Thyroid gland (tissue), 4 donors: ENCODE measurements around the gene ARMC2. TPM values are rescaled to one million over a fixed set of nuclear protein-coding genes. Genes with fewer than 3 reads are reported as not detected.

Source experiments
- DNase-seq, 2 donors: peaks; one replicate each; pipeline ENCODE4 v3.0.0-alpha.2; 2019
- H3K27ac ChIP-seq, 3 donors: fragments of 200-600 bp; sonication (generic); 1 replicate in 2 of 3; 2 replicates in 1 of 3; pipeline ENCODE4 v1.5.1; 2016 to 2019; ENCODE audit warnings: mild to moderate bottlenecking in 1 of 3, moderate library complexity in 1 of 3
- H3K27me3 ChIP-seq: fragments of 200-600 bp; sonication (generic); one replicate; pipeline ENCODE4 v1.5.1; 2019
- H3K36me3 ChIP-seq, 2 donors: fragments of 200-600 bp; sonication (generic); one replicate each; pipeline ENCODE4 v1.5.1; 2016 to 2019
- H3K4me1 ChIP-seq, 2 donors: fragments of 200-600 bp; sonication (generic); one replicate each; pipeline ENCODE4 v1.5.1; 2017 to 2019
- H3K4me3 ChIP-seq, 3 donors: fragments of 200-600 bp; sonication (generic); replicated peaks in 1 of 3; 1 replicate in 2 of 3; 2 replicates in 1 of 3; pipeline ENCODE4 v1.5.1; 2016; ENCODE audit warnings: mild to moderate bottlenecking in 1 of 3
- H3K9me3 ChIP-seq: fragments of 200-600 bp; sonication (generic); one replicate; pipeline ENCODE4 v1.5.1; 2017
- POLR2A ChIP-seq, 2 donors: fragments of 450-650 bp; IDR thresholded peaks; one replicate each; pipeline ENCODE4 v1.6.1; 2017; ENCODE audit warnings: antibody characterized with exemption in 2 of 2, mild to moderate bottlenecking in 2 of 2, moderate library complexity in 1 of 2
- WGBS, 2 donors: methylation state at CpG; one replicate each; pipeline ENCODE4 v1.1.5; 2017; 5-methylcytosine and 5-hydroxymethylcytosine counted together
- intact Hi-C: fragments of 100-400 bp; cut with DNase I; formaldehyde crosslinking; loops from one replicate; pipeline ENCODE4 v1.15.1; 2023
- total RNA-seq, 4 donors: library from RNA; depleted of rRNA; stranded (reverse); fragments of >200 nt; gene quantifications; one replicate each; pipeline ENCODE4 v1.2.3, GENCODE V29; 2016
- TF ChIP-seq, protein P1 (sequence below), 6 experiments: fragments of 200-600 bp in 3 of 6; fragments of 450-650 bp in 3 of 6; sonication (generic) in 3 of 6; IDR thresholded peaks; one replicate each; pipeline ENCODE4 v1.5.1; 2016 to 2019; ENCODE audit warnings: antibody characterized with exemption in 6 of 6, mild to moderate bottlenecking in 2 of 6, inconsistent platforms in 1 of 6, moderate library complexity in 1 of 6

ARMC2 gene
- total RNA-seq, 4 donors from 2014 or later, result 5.2 to 9.3 (median 6.9) TPM

DNA sequence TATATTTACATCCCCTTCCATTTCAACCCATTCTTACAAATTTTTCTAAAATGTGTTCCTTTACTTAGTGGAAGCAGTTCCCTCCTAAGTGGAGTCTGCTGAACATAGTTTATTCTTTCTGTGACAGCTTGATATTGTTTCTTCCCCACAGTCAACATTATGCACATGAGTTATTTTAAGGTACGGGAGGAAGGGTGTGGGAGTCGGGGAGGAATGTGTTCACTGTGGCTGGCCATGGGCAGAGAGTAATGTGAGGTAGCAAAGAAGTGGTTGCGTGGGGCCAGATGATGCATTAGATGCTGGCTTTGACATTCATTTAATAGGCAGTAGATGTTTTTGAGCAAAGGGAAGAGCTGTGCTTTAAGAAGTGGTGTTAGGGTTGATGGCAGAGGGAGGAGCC is 98.5 kb downstream of the ARMC2 start:
- H3K9me3 ChIP-seq, result no peaks in the 10 kb centered on the region
- no peaks in the 10 kb centered on the region for H3K27me3 ChIP-seq
- no peak overlapping the region for H3K4me3 ChIP-seq
- no peaks in the 10 kb centered on the region for H3K36me3 ChIP-seq
- TF ChIP-seq, protein P1, sequence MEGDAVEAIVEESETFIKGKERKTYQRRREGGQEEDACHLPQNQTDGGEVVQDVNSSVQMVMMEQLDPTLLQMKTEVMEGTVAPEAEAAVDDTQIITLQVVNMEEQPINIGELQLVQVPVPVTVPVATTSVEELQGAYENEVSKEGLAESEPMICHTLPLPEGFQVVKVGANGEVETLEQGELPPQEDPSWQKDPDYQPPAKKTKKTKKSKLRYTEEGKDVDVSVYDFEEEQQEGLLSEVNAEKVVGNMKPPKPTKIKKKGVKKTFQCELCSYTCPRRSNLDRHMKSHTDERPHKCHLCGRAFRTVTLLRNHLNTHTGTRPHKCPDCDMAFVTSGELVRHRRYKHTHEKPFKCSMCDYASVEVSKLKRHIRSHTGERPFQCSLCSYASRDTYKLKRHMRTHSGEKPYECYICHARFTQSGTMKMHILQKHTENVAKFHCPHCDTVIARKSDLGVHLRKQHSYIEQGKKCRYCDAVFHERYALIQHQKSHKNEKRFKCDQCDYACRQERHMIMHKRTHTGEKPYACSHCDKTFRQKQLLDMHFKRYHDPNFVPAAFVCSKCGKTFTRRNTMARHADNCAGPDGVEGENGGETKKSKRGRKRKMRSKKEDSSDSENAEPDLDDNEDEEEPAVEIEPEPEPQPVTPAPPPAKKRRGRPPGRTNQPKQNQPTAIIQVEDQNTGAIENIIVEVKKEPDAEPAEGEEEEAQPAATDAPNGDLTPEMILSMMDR (IDR thresholded peaks at IDR 0.05), result no peak
- TF ChIP-seq POLR2A (IDR thresholded peaks at IDR 0.05), result peak in 1 of 2 donors; percentile 27
- H3K4me1 ChIP-seq, result peaks cover 59 to 62% of the 10 kb centered on the region in 2 donors
- intact Hi-C loops, result no loop called here
- DNase-seq, result peak; percentile 42 to 47
- 35 to 37% methylated on average over 3 of the region's 3 CpGs for WGBS, 2 donors
- peak overlapping the region; percentile 79 to 99 (median 96) for H3K27ac ChIP-seq

DNA sequence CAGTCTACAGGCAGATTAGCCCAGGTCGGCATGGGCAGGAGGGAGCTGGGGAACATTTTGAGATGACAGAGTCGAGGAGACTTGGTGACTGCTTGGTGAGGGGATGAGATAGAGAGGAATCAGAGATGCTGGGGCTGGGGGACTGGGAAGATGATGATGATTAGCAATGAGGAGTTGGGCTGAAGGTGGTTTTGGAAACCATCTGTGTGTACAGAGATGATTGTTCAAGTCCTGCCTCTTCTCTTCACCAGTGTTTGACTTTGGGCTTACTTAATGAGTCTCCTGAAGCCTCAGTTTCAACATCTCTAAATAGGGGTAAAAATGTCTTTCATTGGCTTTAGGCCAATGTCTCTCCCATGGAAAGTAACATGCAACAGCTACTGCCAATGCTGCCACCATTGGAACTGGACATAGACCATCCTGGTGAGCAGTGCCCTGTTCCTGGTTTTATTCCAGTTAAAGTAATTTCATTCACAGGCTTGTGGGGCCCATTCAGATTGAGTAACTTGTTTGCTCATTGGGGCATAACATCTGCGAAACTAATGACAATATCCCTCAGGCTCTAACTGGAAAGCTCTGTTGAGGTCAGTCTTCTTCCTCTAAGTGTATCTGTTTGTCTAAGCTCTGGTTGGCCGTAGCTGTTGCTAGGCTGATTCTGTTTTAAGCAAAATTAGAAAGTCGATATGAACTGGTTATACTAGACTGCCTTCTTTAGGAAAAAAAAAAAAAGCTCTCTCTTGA is 99.1 kb downstream of the ARMC2 start:
- no peaks in the 10 kb centered on the region for H3K9me3 ChIP-seq
- intact Hi-C loops, result no loop called here
- H3K36me3 ChIP-seq, result no peaks in the 10 kb centered on the region
- DNase-seq, result peak; percentile 61 to 62
- no peak overlapping the region for H3K4me3 ChIP-seq
- no peaks in the 10 kb centered on the region for H3K27me3 ChIP-seq
- H3K27ac ChIP-seq, result peak overlapping the region; percentile 96 to 99 (median 97)
- H3K4me1 ChIP-seq, result peaks cover 59 to 62% of the 10 kb centered on the region in 2 donors
- TF ChIP-seq POLR2A (IDR thresholded peaks at IDR 0.05), result peak in 1 of 2 donors; percentile 64
- TF ChIP-seq, protein P1 (IDR thresholded peaks at IDR 0.05), result no peak
- WGBS, 2 donors, result 30 to 31% methylated on average over 5 of the region's 5 CpGs

DNA sequence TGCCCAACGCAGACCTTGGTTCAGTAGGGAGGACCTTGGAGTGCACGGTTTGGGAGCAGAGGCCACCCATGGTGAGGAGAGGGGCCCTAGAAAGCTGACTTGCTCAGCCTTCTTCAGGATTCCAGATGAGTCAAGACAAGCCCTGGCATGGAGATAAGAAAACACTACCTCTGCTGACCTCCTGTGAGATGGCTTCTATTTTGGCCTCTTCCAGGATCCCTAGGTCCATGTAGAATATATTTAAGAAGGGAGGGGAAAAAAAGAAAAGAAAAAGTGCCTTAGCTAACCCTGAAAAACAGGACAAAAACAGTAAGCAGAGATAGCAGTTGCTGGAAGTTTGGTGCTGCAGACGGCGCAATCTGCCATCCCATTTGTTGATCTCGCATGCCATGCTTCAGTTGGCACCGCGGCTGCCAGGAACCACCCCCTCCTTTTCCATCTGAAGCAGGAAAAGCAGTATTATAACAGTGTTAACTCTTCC is 100.0 kb downstream of the ARMC2 start:
- TF ChIP-seq POLR2A (IDR thresholded peaks at IDR 0.05), result peak in 1 of 2 donors; percentile 75
- TF ChIP-seq, protein P1 (IDR thresholded peaks at IDR 0.05), result peak in 1 of 6 experiments; percentile 18
- Histone ChIP-seq H3K4me3 (no peak overlapping the region), H3K4me1 (peaks cover 56 to 62% of the 10 kb centered on the region in 2 donors), H3K9me3 (no peaks in the 10 kb centered on the region), H3K36me3 (no peaks in the 10 kb centered on the region), H3K27me3 (no peaks in the 10 kb centered on the region), H3K27ac (peak overlapping the region; percentile 96 to 99 (median 97))
- DNase-seq, result peak; percentile 90 to 92
- intact Hi-C loops, result no loop called here
- 12 to 28% methylated on average over 7 of the region's 7 CpGs for WGBS, 2 donors

DNA sequence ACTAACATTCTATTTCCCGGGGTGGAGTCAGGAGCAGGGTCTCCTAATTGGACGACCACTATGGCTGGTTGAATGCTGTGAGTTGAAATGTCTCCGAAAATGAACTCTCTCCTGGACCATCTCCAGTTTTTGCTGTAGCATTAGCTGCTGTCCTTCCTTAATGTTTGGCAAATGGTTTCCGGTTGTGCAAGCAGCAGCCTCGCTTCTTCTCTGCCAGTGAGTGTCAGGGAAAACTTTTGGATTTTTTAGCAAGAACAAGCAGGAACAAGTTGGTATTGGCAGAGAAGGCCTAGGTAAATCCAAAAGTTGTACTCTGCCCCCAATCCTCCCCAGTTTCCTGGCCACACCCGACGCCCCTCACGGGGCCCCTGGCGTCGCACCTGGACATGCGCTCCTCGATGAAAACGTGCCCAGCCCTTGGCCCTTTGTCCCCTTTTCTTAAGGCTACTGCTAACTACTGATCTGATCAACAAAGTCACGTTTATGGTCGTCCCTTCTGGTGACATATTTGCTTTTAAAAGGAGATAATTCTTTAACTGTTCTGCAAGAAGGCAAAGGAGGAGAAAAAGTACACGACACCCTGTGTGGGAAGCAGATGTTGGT is 103.2 kb downstream of the ARMC2 start:
- H3K27me3 ChIP-seq, result no peaks in the 10 kb centered on the region
- H3K9me3 ChIP-seq, result no peaks in the 10 kb centered on the region
- peak overlapping the region in 1 of 3 donors; percentile 43 for H3K27ac ChIP-seq
- intact Hi-C loops, result loop anchor here (10.0 kb wide), 1 partner anchor 53 kb away; no protein-coding TSS in a partner anchor
- WGBS, 2 donors, result 81 to 86% methylated on average over 16 of the region's 16 CpGs
- H3K4me1 ChIP-seq, result peaks cover 26 to 30% of the 10 kb centered on the region in 2 donors
- H3K4me3 ChIP-seq, result no peak overlapping the region
- no peaks in the 10 kb centered on the region for H3K36me3 ChIP-seq
- TF ChIP-seq POLR2A (IDR thresholded peaks at IDR 0.05), result no peak
- TF ChIP-seq, protein P1 (IDR thresholded peaks at IDR 0.05), result no peak
- no peak for DNase-seq
